Fibroblast of lung (primary cell): ENCODE measurements around the gene TBC1D22A. TPM values are rescaled to one million over a fixed set of nuclear protein-coding genes. Genes with fewer than 3 reads are reported as not detected.
"Not testable (repeated sequence)": the region's sequence is repeated elsewhere in the genome, so short reads cannot be mapped to it uniquely, and the experiment has no call there.

ENCODE experiments used
- DNase-seq, 2 donors: peaks; one replicate each; pipeline versions ENCODE4 v3.0.0 to v3.0.0-alpha.2; 2010; ENCODE audit warnings: low read depth in 2 of 2
- H2AFZ ChIP-seq: 2 replicates; pipeline ENCODE4 v1.5.1; 2012; ENCODE audit warnings: low read length, control low read depth, inconsistent platforms
- H3K27ac ChIP-seq: 2 replicates; pipeline ENCODE4 v1.5.1; 2011; ENCODE audit warnings: low read length, control low read depth; ENCODE audit not compliant: insufficient read depth
- H3K27me3 ChIP-seq: 2 replicates; pipeline ENCODE4 v1.5.1; 2011; ENCODE audit warnings: mild to moderate bottlenecking, low read length; ENCODE audit not compliant: control insufficient read depth, insufficient read depth
- H3K36me3 ChIP-seq: 2 replicates; pipeline ENCODE4 v1.5.1; 2011; ENCODE audit warnings: low read length; ENCODE audit not compliant: control insufficient read depth, insufficient read depth
- H3K4me1 ChIP-seq: 2 replicates; pipeline ENCODE4 v1.5.1; 2011; ENCODE audit warnings: low read length; ENCODE audit not compliant: control insufficient read depth, insufficient read depth; ENCODE audit errors: extremely low read depth
- H3K4me2 ChIP-seq: 2 replicates; pipeline ENCODE4 v1.5.1; 2011; ENCODE audit warnings: low read length, control low read depth; ENCODE audit not compliant: insufficient read depth; ENCODE audit errors: extremely low read depth
- H3K4me3 ChIP-seq, 4 experiments: fragments of 200-600 bp in 1 of 4; sonication (generic) in 1 of 4; replicated peaks in 1 of 4; 2 replicates each; pipeline ENCODE4 v1.5.1; 2011 to 2016; ENCODE audit warnings: low read length in 4 of 4, low read depth in 3 of 4, mild to moderate bottlenecking in 3 of 4, control low read depth in 2 of 4, inconsistent platforms in 1 of 4, mixed read lengths in 1 of 4; ENCODE audit not compliant: insufficient read depth in 1 of 4; ENCODE audit errors: control extremely low read depth in 1 of 4
- H3K79me2 ChIP-seq: 2 replicates; pipeline ENCODE4 v1.5.1; 2012; ENCODE audit warnings: mild to moderate bottlenecking, low read length, inconsistent platforms; ENCODE audit not compliant: control insufficient read depth, insufficient read depth
- H3K9ac ChIP-seq: 2 replicates; pipeline ENCODE4 v1.5.1; 2011; ENCODE audit warnings: mild to moderate bottlenecking, low read length, control low read depth; ENCODE audit not compliant: insufficient read depth
- H3K9me3 ChIP-seq: 2 replicates; pipeline ENCODE4 v1.5.1; 2012; ENCODE audit warnings: low read depth, low read length; ENCODE audit not compliant: control insufficient read depth, insufficient read depth
- H4K20me1 ChIP-seq: 2 replicates; pipeline ENCODE4 v1.5.1; 2011; ENCODE audit warnings: low read length; ENCODE audit not compliant: control insufficient read depth, insufficient read depth; ENCODE audit errors: extremely low read depth
- EZH2 ChIP-seq: IDR thresholded peaks from 2 replicates; pipeline ENCODE4 v1.5.1; 2012; ENCODE audit warnings: low read length, control low read depth, mild to moderate bottlenecking; ENCODE audit errors: missing control alignments
- polyA plus RNA-seq, 2 donors: library from polyadenylated mRNA; depleted of rRNA in 1 of 2; stranded (reverse) in 1 of 2; unstranded in 1 of 2; fragments of >200 nt; gene quantifications; 2 replicates each; pipeline ENCODE4 v1.2.1, GENCODE V29; 2011 to 2012; ENCODE audit warnings: missing spikeins in 1 of 2
- total RNA-seq: library from RNA; depleted of rRNA; stranded (reverse); fragments of >200 nt; gene quantifications from 2 replicates; pipeline ENCODE4 v1.2.1, GENCODE V29; 2014
- TF ChIP-seq, protein P1 (sequence below), 2 donors: IDR thresholded peaks in 1 of 2; conservative IDR thresholded peaks in 1 of 2; 1 replicate in 1 of 2; 2 replicates in 1 of 2; pipeline ENCODE4 v1.5.1; 2011 to 2012; ENCODE audit warnings: low read length in 2 of 2, control low read depth in 1 of 2, inconsistent platforms in 1 of 2, low read depth in 1 of 2, mild to moderate bottlenecking in 1 of 2

TBC1D22A gene
- total and polyA plus RNA-seq, 2 donors (not counting 1 experiment from before 2014, with no cell fraction given), result 11.6 to 17.6 TPM

DNA sequence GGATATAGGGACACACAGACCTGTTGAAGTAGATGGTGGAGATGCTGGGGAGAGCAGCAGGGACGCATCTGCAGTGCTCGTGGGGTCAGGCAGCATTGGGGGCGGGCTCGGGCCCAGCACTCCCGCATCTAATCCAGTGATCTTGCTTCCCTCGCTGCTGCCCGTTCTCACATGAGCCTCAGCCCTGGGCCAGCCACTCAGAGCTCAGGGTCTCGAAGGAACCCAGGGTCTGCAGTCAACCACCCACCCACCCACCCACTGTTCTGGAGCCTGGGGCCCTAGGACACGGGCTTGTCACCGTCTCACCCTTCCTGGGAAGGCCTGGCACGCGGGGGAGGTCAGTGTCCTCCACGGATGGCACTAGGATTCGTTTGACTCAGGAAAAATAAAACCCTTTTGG is 406.0 kb downstream of the TBC1D22A start:
- no peaks in the 10 kb centered on the region for H4K20me1 ChIP-seq
- no peak for DNase-seq
- TF ChIP-seq, protein P1, sequence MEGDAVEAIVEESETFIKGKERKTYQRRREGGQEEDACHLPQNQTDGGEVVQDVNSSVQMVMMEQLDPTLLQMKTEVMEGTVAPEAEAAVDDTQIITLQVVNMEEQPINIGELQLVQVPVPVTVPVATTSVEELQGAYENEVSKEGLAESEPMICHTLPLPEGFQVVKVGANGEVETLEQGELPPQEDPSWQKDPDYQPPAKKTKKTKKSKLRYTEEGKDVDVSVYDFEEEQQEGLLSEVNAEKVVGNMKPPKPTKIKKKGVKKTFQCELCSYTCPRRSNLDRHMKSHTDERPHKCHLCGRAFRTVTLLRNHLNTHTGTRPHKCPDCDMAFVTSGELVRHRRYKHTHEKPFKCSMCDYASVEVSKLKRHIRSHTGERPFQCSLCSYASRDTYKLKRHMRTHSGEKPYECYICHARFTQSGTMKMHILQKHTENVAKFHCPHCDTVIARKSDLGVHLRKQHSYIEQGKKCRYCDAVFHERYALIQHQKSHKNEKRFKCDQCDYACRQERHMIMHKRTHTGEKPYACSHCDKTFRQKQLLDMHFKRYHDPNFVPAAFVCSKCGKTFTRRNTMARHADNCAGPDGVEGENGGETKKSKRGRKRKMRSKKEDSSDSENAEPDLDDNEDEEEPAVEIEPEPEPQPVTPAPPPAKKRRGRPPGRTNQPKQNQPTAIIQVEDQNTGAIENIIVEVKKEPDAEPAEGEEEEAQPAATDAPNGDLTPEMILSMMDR (conservative IDR thresholded peaks at IDR 0.05 in 1 of 2, IDR thresholded peaks at IDR 0.05 in 1 of 2; ENCODE audit: low read depth in 1 of 2, low read length in 2 of 2), result no peak
- TF ChIP-seq EZH2, result no peak

DNA sequence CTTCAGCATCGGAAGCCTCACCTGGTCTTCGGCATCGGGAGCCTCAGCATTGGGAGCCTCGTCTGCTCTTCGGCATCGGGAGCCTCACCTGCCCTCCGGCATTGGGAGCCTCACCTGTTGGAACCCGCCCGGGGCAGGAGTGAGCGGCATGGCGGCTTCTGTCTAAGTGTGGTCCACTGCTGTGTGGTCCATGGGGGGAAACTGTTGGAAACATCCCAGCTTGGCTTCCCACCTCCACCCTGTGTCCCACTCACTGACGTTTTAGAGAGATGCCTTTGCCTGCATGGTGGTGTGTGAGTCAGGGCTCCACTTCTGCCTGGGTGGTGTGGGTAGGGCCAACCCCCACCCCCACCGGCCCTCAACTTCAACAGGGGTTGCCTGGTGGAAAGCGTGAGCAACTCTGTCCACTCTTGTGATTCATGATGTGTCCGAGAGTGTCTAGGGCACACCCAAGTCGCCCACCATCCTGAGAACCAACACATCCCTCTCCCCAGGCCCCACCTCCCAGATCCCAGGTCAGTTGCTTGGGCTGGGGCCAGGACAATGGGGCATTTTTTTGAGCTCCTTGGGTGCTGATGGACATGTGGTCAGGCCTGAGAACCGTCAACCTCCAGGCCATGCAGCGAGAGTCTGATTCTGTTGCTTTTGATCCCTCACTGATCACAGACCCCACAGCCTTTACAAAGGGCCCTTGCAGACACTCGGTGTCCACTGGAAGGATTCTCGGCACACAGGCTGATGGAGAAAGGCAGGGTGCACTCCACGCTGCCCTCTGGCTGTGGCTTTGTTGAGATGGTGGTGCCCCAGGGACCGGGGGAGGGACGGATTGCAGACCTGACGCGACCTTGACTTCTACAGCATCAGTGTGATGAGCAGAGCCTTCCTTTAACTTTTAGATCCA is 406.7 kb downstream of the TBC1D22A start:
- Histone ChIP-seq H3K4me2 (no peak overlapping the region), H3K79me2 (no peaks in the 10 kb centered on the region), H4K20me1 (no peaks in the 10 kb centered on the region), H3K27ac (no peak overlapping the region), H3K9ac (no peak overlapping the region), H3K4me3 (no peak overlapping the region), H2AFZ (no peak overlapping the region), H3K36me3 (no peaks in the 10 kb centered on the region), H3K27me3 (no peaks in the 10 kb centered on the region), H3K9me3 (no peaks in the 10 kb centered on the region), H3K4me1 (no peaks in the 10 kb centered on the region)
- DNase-seq, result peak in 1 of 2 donors; percentile 21
- TF ChIP-seq EZH2, result no peak
- TF ChIP-seq, protein P1 (conservative IDR thresholded peaks at IDR 0.05 in 1 of 2, IDR thresholded peaks at IDR 0.05 in 1 of 2; ENCODE audit: low read depth in 1 of 2, low read length in 2 of 2), result peak; percentile 17 to 33

More for the DNA sequence above, 406.0 kb downstream of the TBC1D22A start:
- Histone ChIP-seq H3K9me3 (no peaks in the 10 kb centered on the region), H3K27ac (no peak overlapping the region), H3K79me2 (no peaks in the 10 kb centered on the region), H3K4me3 (no peak overlapping the region), H3K27me3 (no peaks in the 10 kb centered on the region), H2AFZ (no peak overlapping the region), H3K36me3 (no peaks in the 10 kb centered on the region), H3K9ac (no peak overlapping the region), H3K4me1 (no peaks in the 10 kb centered on the region), H3K4me2 (no peak overlapping the region)

DNA sequence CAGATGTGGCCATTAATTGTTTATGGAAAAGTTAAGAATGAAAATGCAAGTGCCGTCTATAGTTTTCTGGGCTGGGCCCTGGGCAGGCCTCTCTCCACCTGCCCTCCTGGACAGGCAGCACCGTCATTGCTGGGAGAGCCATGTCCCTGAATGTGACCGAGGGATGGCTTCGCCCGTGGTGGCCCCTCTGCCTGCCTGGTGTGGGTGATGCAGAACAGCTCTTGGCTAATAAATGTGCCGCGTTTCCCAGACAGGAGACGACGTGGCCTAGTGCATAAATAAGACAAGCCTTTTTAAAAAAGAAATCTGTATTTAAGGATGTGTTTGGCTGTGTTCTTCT is 407.3 kb downstream of the TBC1D22A start:
- TF ChIP-seq EZH2, result no peak
- TF ChIP-seq, protein P1 (conservative IDR thresholded peaks at IDR 0.05 in 1 of 2, IDR thresholded peaks at IDR 0.05 in 1 of 2; ENCODE audit: low read depth in 1 of 2, low read length in 2 of 2), result no peak
- H3K4me3 ChIP-seq, result no peak overlapping the region
- no peak overlapping the region for H3K27ac ChIP-seq
- no peaks in the 10 kb centered on the region for H4K20me1 ChIP-seq
- no peaks in the 10 kb centered on the region for H3K4me1 ChIP-seq
- no peak overlapping the region for H2AFZ ChIP-seq
- no peaks in the 10 kb centered on the region for H3K36me3 ChIP-seq
- H3K4me2 ChIP-seq, result no peak overlapping the region
- DNase-seq, result no peak
- no peak overlapping the region for H3K9ac ChIP-seq
- H3K79me2 ChIP-seq, result no peaks in the 10 kb centered on the region
- no peaks in the 10 kb centered on the region for H3K27me3 ChIP-seq
- no peaks in the 10 kb centered on the region for H3K9me3 ChIP-seq

DNA sequence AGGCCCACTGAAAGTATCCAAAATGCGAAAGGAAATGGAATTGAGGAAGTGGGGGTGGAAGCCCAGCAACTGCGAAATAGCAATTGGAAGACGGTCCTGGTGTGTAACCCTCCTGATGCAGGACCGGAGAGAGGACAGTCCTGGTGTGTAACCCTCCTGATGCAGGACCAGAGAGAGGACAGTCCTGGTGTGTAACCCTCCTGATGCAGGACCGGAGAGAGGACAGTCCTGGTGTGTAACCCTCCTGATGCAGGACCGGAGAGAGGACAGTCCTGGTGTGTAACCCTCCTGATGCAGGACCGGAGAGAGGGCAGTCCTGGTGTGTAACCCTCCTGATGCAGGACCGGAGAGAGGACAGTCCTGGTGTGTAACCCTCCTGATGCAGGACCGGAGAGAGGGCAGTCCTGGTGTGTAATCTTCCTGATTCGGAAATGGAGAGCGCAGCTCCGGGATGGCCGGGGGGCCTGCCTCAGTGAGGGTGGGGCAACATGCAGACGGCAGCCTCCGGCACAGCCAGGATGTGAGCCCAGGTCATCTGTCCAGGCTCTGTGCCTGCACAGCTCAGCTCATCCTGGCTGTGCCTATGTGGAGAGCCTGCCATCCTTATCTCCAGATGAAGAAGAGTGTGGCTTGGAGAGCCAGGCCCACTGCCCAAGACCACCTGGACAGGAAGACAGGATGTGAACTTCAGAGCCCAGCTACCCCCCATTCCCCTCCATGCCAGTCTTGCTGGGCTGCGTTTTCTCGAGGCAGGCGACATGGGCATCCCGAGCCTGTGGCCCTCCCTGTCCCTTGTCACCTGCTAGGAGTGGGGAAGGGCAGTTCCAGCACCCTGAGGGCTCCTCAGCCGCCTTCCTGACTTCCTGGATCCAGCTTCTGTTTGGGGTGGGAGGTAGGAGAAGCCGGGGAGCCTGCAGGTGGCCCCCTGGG is 408.3 kb downstream of the TBC1D22A start:
- DNase-seq, H3K9me3 ChIP-seq, H3K36me3 ChIP-seq, H3K4me1 ChIP-seq, H3K79me2 ChIP-seq, H3K27me3 ChIP-seq, H3K9ac ChIP-seq, H3K27ac ChIP-seq, H3K4me3 ChIP-seq, H4K20me1 ChIP-seq, H2AFZ ChIP-seq, H3K4me2 ChIP-seq: not testable (repeated sequence)
